ENCODE results near the gene CCDC40. TPM values are rescaled to one million over a fixed set of nuclear protein-coding genes. Genes with fewer than 3 reads are reported as not detected.

Gene CCDC40
- total and polyA plus RNA-seq, 2 of the 13 experiments (the other 11 are each of a cell fraction or from before 2014, with no cell fraction given), result 4.1 to 5.5 TPM

DNA sequence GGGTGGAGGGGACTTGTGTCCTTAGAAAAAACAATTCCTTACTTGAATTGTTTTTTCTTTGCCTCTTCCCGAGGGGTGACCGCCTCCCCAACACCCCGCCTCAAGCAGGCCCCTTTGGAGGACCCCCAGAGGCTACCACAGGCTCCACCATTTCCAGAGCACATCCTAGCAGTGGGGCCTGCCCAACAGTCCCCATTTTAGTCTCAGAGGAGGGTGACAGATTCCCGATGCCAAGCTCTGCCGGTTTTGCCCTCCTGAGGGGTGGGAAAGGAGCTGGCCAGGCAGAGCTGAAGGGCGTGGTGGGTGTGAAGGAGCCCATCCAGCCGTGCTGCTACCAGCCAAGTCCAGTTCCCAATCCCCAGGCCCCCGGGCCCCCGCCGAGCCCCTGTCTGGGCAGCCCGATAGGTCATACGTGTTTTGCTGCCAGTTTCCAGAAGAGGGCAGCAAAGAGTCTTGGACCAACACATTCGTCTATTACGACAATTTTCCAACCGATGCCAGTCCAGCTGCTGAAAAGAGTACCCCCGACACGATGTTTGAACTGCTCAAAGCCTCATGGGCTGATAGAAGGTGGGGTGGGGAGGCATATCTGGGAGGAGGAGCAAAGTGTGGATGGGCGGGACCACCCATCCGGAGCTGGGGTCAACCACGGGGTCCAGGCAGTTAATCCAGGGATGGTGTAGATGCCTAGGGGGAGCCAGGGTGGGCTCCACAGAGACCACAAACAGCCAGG lies 46.1 kb downstream of the CCDC40 start (continued):
- TF ChIP-seq, protein P1, sequence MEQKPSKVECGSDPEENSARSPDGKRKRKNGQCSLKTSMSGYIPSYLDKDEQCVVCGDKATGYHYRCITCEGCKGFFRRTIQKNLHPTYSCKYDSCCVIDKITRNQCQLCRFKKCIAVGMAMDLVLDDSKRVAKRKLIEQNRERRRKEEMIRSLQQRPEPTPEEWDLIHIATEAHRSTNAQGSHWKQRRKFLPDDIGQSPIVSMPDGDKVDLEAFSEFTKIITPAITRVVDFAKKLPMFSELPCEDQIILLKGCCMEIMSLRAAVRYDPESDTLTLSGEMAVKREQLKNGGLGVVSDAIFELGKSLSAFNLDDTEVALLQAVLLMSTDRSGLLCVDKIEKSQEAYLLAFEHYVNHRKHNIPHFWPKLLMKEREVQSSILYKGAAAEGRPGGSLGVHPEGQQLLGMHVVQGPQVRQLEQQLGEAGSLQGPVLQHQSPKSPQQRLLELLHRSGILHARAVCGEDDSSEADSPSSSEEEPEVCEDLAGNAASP (CRISPR knock-in tag; IDR thresholded peaks at IDR 0.05; ENCODE audit: borderline replicate concordance), result 0 out of 2 replicates have a peak, but pooled peaks have one; percentile 30
- peak; percentile 22; the same call in 1 of the 2 replicates for TF ChIP-seq KAT8 (CRISPR knock-in tag; IDR thresholded peaks at IDR 0.05)
- no peak for TF ChIP-seq ZNF484 (CRISPR knock-in tag; IDR thresholded peaks at IDR 0.05; ENCODE audit: borderline replicate concordance, low read depth)
- no peak for TF ChIP-seq ZNF558 (CRISPR knock-in tag; IDR thresholded peaks at IDR 0.05; ENCODE audit: borderline replicate concordance)
- TF ChIP-seq, protein P2, sequence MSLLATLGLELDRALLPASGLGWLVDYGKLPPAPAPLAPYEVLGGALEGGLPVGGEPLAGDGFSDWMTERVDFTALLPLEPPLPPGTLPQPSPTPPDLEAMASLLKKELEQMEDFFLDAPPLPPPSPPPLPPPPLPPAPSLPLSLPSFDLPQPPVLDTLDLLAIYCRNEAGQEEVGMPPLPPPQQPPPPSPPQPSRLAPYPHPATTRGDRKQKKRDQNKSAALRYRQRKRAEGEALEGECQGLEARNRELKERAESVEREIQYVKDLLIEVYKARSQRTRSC (CRISPR knock-in tag; IDR thresholded peaks at IDR 0.05; ENCODE audit: low read depth), result no peak
- TF ChIP-seq SALL1 (CRISPR knock-in tag; IDR thresholded peaks at IDR 0.05), result peak; percentile 30; the same call in 1 of the 2 replicates
- TF ChIP-seq NONO (IDR thresholded peaks at IDR 0.05), result no peak
- TF ChIP-seq NONO (CRISPR knock-in tag; conservative IDR thresholded peaks at IDR 0.05), result 0 out of 2 replicates have a peak, but pooled peaks have one; percentile 27
- TF ChIP-seq, protein P3, sequence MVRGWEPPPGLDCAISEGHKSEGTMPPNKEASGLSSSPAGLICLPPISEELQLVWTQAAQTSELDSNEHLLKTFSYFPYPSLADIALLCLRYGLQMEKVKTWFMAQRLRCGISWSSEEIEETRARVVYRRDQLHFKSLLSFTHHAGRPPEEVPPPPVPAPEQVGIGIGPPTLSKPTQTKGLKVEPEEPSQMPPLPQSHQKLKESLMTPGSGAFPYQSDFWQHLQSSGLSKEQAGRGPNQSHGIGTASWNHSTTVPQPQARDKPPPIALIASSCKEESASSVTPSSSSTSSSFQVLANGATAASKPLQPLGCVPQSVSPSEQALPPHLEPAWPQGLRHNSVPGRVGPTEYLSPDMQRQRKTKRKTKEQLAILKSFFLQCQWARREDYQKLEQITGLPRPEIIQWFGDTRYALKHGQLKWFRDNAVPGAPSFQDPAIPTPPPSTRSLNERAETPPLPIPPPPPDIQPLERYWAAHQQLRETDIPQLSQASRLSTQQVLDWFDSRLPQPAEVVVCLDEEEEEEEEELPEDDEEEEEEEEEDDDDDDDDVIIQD (CRISPR knock-in tag; IDR thresholded peaks at IDR 0.05; ENCODE audit: low read depth), result no peak
- 0 out of 2 replicates have a peak, but pooled peaks have one; percentile 51 for TF ChIP-seq ZBTB7A (CRISPR knock-in tag; IDR thresholded peaks at IDR 0.05)
- TF ChIP-seq, protein P4, sequence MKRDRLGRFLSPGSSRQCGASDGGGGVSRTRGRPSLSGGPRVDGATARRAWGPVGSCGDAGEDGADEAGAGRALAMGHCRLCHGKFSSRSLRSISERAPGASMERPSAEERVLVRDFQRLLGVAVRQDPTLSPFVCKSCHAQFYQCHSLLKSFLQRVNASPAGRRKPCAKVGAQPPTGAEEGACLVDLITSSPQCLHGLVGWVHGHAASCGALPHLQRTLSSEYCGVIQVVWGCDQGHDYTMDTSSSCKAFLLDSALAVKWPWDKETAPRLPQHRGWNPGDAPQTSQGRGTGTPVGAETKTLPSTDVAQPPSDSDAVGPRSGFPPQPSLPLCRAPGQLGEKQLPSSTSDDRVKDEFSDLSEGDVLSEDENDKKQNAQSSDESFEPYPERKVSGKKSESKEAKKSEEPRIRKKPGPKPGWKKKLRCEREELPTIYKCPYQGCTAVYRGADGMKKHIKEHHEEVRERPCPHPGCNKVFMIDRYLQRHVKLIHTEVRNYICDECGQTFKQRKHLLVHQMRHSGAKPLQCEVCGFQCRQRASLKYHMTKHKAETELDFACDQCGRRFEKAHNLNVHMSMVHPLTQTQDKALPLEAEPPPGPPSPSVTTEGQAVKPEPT (CRISPR knock-in tag; IDR thresholded peaks at IDR 0.05; ENCODE audit: low read depth), result no peak
- TF ChIP-seq, protein P5, sequence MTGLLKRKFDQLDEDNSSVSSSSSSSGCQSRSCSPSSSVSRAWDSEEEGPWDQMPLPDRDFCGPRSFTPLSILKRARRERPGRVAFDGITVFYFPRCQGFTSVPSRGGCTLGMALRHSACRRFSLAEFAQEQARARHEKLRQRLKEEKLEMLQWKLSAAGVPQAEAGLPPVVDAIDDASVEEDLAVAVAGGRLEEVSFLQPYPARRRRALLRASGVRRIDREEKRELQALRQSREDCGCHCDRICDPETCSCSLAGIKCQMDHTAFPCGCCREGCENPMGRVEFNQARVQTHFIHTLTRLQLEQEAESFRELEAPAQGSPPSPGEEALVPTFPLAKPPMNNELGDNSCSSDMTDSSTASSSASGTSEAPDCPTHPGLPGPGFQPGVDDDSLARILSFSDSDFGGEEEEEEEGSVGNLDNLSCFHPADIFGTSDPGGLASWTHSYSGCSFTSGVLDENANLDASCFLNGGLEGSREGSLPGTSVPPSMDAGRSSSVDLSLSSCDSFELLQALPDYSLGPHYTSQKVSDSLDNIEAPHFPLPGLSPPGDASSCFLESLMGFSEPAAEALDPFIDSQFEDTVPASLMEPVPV (CRISPR knock-in tag; IDR thresholded peaks at IDR 0.05), result peak; percentile 36; the same call in 1 of the 2 replicates
- TF ChIP-seq, protein P6, sequence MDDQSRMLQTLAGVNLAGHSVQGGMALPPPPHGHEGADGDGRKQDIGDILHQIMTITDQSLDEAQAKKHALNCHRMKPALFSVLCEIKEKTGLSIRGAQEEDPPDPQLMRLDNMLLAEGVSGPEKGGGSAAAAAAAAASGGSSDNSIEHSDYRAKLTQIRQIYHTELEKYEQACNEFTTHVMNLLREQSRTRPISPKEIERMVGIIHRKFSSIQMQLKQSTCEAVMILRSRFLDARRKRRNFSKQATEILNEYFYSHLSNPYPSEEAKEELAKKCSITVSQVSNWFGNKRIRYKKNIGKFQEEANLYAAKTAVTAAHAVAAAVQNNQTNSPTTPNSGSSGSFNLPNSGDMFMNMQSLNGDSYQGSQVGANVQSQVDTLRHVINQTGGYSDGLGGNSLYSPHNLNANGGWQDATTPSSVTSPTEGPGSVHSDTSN (CRISPR knock-in tag; IDR thresholded peaks at IDR 0.05; ENCODE audit: borderline replicate concordance), result no peak
- TF ChIP-seq, protein P7, sequence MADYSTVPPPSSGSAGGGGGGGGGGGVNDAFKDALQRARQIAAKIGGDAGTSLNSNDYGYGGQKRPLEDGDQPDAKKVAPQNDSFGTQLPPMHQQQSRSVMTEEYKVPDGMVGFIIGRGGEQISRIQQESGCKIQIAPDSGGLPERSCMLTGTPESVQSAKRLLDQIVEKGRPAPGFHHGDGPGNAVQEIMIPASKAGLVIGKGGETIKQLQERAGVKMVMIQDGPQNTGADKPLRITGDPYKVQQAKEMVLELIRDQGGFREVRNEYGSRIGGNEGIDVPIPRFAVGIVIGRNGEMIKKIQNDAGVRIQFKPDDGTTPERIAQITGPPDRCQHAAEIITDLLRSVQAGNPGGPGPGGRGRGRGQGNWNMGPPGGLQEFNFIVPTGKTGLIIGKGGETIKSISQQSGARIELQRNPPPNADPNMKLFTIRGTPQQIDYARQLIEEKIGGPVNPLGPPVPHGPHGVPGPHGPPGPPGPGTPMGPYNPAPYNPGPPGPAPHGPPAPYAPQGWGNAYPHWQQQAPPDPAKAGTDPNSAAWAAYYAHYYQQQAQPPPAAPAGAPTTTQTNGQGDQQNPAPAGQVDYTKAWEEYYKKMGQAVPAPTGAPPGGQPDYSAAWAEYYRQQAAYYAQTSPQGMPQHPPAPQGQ (CRISPR knock-in tag; IDR thresholded peaks at IDR 0.05; ENCODE audit: borderline replicate concordance), result no peak
- TF ChIP-seq EZH2 (conservative IDR thresholded peaks at IDR 0.05; ENCODE audit: low read depth, low read length), result 0 out of 2 replicates have a peak, but pooled peaks have one; percentile 67
- TF ChIP-seq, protein P8, sequence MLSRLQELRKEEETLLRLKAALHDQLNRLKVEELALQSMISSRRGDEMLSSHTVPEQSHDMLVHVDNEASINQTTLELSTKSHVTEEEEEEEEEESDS (CRISPR knock-in tag; IDR thresholded peaks at IDR 0.05; ENCODE audit: borderline replicate concordance), result no peak
